Measurements from ENCODE around the gene HOXA4.

The HOXA4 gene

DNA sequence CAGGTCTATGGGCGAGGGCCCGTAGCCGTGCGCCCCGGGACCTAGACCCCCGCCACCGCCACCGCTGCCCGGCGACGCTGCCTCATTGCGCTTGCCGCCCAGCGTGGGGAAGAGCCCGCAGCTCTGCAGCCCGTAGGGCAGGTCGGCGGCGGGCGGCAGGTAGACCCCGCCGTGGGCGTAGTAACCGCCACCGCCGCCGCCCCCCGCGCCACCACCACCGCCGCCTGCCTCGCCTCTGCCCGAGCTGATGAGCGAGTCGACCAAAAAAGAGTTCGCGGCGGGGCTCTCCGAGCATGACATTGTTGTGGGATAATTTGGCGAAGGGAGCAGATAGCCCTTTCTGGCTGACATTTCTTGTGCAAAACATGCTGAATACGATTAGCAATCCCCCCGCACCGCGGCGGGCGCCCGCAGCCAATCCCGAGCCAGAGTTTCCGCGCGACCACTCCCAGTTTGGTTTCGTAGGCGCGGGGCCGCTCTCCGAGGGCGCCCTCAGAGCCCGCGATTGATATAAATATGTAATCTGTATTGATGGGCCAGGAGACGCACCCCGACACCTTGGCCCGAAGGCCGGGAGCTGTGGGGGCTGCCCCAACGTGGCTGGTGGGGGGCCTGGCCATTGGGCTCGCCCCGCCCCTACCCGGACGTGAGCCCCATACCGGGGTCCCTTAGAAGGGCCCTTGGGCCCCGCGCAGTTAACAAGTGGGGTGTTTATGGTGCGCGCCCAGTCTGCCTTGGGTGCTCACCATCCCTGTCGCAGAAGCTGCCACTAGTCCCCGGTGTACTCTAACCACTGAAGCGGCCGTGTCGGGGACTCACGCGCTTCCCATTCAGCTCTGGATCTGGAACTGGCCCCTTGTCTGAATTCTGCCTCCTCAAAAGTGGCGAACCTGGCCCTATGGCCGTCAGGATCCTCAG, 43.7 kb upstream of the HOXA4 start, which contains the start of gene HOXA10:
Gene HOXA10 (minus strand): TSS at position 365 of the 918 bp plus-strand sequence. CDS start 14 bp downstream, at position 351.
- H3K27ac ChIP-seq = peak within 1 kb of the TSS; percentile 96 to 97
- peak; percentile 61 to 86 for DNase-seq

DNA sequence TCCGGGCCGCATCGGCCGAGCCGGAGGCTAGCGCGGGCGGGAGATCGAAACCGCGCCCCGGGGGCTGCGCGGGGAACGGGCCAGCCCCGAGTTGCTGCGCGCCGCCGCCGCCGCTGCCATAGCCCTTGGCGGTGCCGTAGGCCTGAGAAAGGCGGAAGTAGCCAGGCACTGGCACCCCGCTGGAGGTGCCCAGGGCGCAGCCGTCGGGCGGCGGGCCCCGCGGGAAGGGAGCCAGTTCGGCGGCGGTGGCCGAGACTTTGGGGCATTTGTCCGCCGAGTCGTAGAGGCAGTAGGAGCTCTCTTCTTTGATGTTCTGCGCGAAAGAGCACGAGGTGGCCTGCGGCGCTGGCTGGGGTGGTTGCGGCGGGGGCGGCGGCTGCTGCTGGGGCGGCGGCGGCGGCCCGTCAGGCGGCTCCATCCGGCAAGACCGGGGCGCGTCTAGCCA, 43.0 kb upstream of the HOXA4 start:
- Histone ChIP-seq H3K4me3 (peak overlapping the region; percentile 68 to 91), H3K27me3 (no peaks in the 10 kb centered on the region), H3K27ac (peak overlapping the region; percentile 96 to 97), H3K4me1 (peaks cover 0 to 33% (median 10%) of the 10 kb centered on the region in 4 donors), H3K9me3 (no peaks in the 10 kb centered on the region), H3K36me3 (no peaks in the 10 kb centered on the region)
- no peak for TF ChIP-seq CTCF (IDR thresholded peaks at IDR 0.05)
- intact Hi-C loops (cut with DNase I; ENCODE audit: low total_unique reads) = loop anchor here (5.0 kb wide), 1 partner anchor 976 kb away; no protein-coding TSS in a partner anchor
- DNase-seq = peak; percentile 25 to 81

More for the DNA sequence above, 43.7 kb upstream of the HOXA4 start, which contains the start of gene HOXA10:
- Histone ChIP-seq H3K36me3 (no peaks in the 10 kb centered on the region), H3K4me1 (peaks cover 0 to 33% (median 10%) of the 10 kb centered on the region in 4 donors), H3K27me3 (peaks cover 0 to 3% of the 10 kb centered on the region in 2 donors), H3K4me3 (peak within 1 kb of the TSS; percentile 68 to 91), H3K9me3 (no peaks in the 10 kb centered on the region)
- peak in 1 of 2 experiments; percentile 11 for TF ChIP-seq CTCF (IDR thresholded peaks at IDR 0.05)
- intact Hi-C loops (cut with DNase I; ENCODE audit: low total_unique reads) = loop anchor here (5.0 kb wide), 1 partner anchor 977 kb away; no protein-coding TSS in a partner anchor

- peak; percentile 85 to 95 for DNase-seq
- H3K9me3 ChIP-seq = no peaks in the 10 kb centered on the region
- peaks cover 0 to 37% (median 10%) of the 10 kb centered on the region in 4 donors for H3K4me1 ChIP-seq
- no peak for TF ChIP-seq CTCF (IDR thresholded peaks at IDR 0.05)
- H3K4me3 ChIP-seq = peak overlapping the region; percentile 68 to 91
- H3K36me3 ChIP-seq = no peaks in the 10 kb centered on the region
- no peaks in the 10 kb centered on the region for H3K27me3 ChIP-seq
- intact Hi-C loops (cut with DNase I; ENCODE audit: low total_unique reads) = loop anchor here (5.0 kb wide), 1 partner anchor 976 kb away; no protein-coding TSS in a partner anchor
- H3K27ac ChIP-seq = peak overlapping the region; percentile 96 to 97
These were observed 42.4 kb upstream of the HOXA4 start for GRCh38 chr7:27172823-27173510.

DNA sequence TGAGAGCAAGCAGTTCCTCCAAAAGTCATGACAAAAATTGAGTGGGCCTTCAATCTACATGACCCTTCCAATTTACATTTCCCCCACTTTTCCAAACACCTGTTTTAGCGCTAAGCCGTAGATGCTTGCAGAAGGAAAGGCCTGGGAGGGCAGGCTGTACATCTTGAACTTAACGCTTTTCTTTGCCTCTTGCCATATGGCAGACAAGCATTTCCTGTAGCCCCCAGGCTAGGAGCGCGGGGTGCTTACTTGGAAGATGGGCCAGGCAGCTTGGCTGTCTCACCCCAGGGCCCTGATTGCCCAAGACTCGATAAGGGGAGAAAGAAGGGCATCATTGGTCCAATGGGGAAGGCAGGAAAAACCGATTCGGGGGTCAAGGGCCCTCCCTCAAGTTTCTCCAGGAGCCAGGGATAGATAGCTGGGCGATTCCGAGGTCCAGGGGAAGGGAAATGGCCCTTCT, 41.8 kb upstream of the HOXA4 start:
- Histone ChIP-seq H3K9me3 (no peaks in the 10 kb centered on the region), H3K27me3 (no peaks in the 10 kb centered on the region), H3K36me3 (no peaks in the 10 kb centered on the region), H3K27ac (peak overlapping the region; percentile 96 to 97), H3K4me3 (peak overlapping the region; percentile 68 to 91), H3K4me1 (peaks cover 0 to 41% (median 12%) of the 10 kb centered on the region in 4 donors)
- intact Hi-C loops (cut with DNase I; ENCODE audit: low total_unique reads) = loop anchor here (5.0 kb wide), 1 partner anchor 975 kb away; no protein-coding TSS in a partner anchor
- peak; percentile 34 to 73 for DNase-seq
- TF ChIP-seq CTCF (IDR thresholded peaks at IDR 0.05) = no peak

DNA sequence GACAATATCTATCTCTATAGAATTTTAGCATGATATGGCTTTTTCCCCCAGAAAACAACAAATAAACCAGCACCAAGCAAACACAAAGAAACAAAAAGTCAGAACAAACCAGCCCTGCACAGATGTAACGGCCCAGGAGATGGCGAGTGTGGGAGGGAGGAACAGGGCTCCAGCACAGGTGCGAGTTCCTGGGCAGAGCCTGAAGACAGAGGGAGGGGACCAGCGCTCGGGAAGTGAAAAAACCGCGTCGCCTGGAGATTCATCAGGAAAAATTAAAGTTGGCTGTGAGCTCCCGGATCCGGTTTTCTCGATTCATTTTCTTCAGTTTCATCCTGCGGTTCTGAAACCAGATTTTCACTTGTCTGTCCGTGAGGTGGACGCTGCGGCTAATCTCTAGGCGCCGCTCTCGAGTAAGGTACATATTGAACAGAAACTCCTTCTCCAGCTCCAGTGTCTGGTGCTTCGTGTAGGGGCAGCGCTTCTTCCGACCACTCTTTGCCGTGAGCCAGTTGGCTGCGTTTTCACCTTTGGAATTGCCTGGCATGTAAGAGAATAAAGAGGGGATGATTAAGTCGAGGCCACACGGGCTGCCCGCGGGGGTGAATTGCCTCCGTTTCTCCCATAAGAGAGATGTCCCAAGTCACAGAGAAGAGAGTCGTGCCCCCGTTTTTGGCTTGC, 41.2 kb upstream of the HOXA4 start:
- peaks cover 0 to 41% (median 12%) of the 10 kb centered on the region in 4 donors for H3K4me1 ChIP-seq
- H3K4me3 ChIP-seq = peak overlapping the region; percentile 68 to 91
- intact Hi-C loops (cut with DNase I; ENCODE audit: low total_unique reads) = loop anchor here (5.0 kb wide), 1 partner anchor 974 kb away; no protein-coding TSS in a partner anchor
- H3K27me3 ChIP-seq = no peaks in the 10 kb centered on the region
- peak overlapping the region; percentile 96 to 97 for H3K27ac ChIP-seq
- no peaks in the 10 kb centered on the region for H3K9me3 ChIP-seq
- no peak for TF ChIP-seq CTCF (IDR thresholded peaks at IDR 0.05)
- H3K36me3 ChIP-seq = no peaks in the 10 kb centered on the region
- DNase-seq = peak; percentile 24 to 70
